ENCODE measurements around the gene SGMS1.
A peak's percentile ranks its signal among the peaks of the same experiment; 100 is the strongest.
"Not testable (repeated sequence)": the region's sequence is repeated elsewhere in the genome, so short reads cannot be mapped to it uniquely, and the experiment has no call there.

SGMS1 gene

GRCh38 chr10:50447691-50448090 lies 176.1 kb downstream of the SGMS1 start:
- no peak for DNase-seq

DNA sequence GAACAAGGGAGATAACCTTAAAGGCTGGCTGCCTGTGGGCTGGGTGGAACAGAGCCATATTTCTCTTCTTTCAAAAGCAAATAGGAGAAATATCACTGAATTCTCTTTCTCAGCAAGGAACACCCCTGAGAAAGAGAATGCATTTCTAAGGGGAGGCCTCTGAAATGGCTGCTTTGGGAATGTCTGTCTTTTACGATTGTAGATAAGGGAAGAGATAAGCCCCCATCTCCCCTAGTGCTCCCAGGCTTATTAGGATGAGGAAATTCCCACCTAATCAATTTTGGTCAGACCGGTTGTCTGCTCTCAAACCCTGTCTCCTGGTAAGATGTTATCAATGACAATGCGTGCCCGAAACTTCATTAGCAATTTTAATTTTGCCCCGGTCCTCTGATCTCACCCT lies 178.0 kb downstream of the SGMS1 start:
- not testable (repeated sequence) for DNase-seq

DNA sequence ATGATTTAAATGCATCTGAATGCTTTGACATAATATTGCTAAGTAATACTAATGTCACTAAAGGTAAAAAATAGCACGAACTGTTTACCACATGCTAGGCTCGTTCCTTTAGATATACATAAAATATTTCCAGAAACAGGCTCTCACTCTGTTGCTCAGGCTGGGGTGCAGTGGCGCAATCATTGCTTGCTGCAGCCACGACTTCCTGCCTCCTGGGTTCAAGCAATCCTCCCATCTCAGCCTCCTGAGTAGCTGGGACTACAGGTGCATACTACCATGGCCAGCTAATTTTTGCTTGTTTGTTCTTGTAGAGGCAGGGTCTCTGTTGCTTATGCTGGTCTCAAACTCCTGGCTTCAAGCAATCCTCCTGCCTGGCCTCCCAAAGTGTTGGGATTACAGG lies 183.3 kb downstream of the SGMS1 start:
- DNase-seq = no peak

GRCh38 chr10:50439806-50440205 lies 183.9 kb downstream of the SGMS1 start:
- no peak for DNase-seq

DNA sequence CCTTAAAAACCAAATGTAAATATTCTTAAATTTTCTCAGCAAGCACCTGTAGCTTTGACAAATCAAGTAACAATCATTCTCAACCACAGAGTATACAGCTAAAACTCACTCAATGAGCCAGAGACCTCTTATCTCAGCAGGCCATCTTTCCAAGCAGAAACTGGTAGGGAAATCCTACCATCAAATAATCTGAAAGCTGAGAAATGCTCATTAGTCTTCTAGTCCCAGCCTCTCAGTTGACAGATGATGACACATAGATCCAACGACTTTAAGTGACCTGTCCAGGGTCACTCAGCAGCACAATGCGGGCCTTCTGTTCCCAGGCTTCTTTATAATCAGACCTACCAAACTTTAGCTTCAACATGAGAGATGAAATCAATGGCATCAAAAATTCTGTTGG lies 184.6 kb downstream of the SGMS1 start:
- DNase-seq = no peak

- no peak for DNase-seq
Observed at GRCh38 chr10:50438049-50438936, 185.5 kb downstream of the SGMS1 start.

- DNase-seq = no peak
Observed at GRCh38 chr10:50437248-50437647, 186.5 kb downstream of the SGMS1 start.

GRCh38 chr10:50436805-50437204 lies 187.0 kb downstream of the SGMS1 start:
- no peak for DNase-seq

- DNase-seq = no peak
Observed at GRCh38 chr10:50432211-50433009, 191.3 kb downstream of the SGMS1 start.

DNA sequence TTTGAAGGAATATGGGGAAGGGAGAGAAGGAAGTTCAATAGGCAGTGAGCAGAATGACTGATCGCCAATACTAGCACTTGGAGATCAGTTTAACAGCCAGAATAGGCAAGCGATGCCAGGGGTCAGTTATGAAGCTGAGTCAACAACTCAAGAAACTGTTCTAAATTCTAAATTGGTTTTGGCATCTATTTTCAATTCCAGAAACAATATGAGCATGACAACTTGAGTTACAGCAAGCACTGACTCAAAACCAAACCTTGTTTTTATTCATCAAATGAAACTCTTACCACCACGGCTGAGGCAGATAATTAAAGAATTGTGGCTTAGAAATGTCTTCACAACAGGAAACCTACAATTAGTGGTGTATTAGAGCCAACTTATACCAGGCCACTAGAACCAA lies 192.0 kb downstream of the SGMS1 start:
- DNase-seq = no peak

- DNase-seq = no peak
Observed at GRCh38 chr10:50431133-50431532, 192.6 kb downstream of the SGMS1 start.

DNA sequence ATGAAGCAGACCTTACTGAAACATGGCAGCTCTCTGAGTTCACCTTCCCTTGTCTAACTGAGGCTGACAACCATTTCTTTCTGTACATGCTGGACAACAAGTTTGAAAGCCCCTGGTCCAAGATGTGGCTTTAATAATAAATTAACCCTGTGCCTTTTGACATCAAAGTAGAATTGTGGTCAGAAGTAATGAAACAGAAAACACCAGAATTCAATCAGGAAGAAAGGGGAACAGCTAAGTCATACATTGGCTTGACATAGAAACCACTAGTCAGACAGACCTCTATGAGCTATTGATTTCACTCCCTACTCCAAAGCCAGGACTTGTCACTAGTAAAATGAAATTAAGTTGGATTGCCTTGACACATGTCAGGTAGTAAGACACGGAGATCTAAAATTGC lies 197.3 kb downstream of the SGMS1 start:
- no peak for DNase-seq

DNA sequence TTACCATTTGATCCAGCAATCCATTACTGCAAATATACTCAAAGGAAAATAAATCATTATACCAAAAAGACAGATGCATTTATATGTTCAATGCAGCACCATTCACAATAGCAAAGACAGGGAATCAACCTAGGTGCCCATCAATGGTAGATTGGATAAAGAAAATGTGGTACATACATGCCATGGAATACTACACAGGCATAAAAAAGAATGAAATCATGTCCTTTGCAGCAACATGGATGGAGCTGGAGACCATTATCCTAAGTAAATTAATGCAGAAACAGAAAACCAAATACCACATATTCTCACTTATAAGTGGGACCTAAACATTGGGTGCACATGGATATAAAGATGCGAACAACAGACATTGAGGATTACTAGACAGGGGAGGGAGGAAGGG lies 198.5 kb downstream of the SGMS1 start:
- DNase-seq = not testable (repeated sequence)

DNA sequence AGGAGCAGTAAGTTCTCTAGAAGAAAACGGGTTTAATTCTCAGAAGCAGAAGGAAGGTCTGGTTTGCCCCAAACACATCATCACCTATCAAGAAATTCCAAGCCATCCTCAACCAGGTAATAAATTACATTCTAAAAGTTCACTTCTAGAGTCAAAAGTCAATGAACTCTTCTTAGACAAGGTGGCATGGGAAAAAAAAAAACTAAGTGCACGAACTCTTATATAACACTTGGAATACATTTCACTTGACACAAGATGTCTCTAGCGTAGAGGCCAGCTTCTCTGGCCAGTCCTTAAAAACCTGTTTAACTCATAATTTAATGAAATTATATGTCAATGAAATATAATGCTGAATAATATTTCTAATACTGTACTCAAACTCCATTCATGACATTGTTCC lies 200.3 kb downstream of the SGMS1 start:
- no peak for DNase-seq

DNA sequence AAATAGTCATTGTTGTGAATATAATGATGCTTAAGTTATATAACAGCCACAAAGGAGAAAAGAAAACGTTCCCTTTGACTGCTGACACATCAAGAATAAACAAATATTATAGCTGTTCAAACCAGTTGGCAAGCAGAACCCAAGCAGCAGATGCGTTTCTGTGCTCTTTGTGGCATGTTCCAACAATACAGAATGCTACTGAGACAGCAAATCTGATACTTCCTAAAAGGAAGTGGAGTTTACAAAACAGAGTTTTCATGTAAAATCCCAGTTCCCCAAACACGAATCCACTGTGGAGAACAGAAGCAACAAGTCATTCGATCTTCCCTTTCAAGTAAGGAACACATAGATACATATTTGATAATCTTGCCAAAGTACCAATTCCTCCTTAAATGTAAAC lies 201.5 kb downstream of the SGMS1 start:
- DNase-seq = no peak

DNA sequence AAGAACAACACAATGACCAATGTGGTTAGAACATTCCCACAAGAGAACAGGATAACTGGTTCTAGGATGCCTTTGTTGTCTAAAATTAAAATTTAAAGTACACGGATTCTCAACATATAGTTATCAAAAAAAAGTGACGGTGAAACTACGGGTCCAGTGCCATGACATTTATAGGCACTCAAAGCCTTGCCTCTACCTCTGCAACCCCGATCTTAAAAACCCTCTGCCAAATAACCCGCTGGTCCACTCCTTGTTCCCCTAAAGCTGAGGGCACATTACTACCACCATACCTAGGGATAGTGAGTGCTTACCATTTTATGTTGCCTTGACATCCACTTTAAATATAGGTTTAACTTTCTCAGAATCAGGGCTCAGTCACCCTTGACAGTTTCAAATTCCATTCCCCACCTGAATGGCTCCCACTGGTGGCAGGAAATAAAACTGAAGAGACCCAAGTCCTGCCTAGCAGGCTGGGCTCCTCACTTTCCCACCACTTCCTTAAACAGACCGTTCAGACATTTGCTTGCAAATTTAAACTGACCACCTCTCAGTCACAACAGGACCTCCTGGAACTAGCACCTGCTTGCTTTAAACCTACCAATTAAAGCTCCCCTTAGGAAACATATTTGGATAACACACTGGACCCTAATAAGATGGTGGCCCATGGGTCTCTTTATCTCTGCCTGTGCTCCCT lies 202.6 kb downstream of the SGMS1 start:
- DNase-seq = peak; percentile 14

GRCh38 chr10:50420196-50420595 lies 203.6 kb downstream of the SGMS1 start:
- DNase-seq = no peak

- no peak for DNase-seq
Observed at GRCh38 chr10:50419756-50420155, 204.0 kb downstream of the SGMS1 start.

- no peak for DNase-seq
Observed at GRCh38 chr10:50419091-50419490, 204.7 kb downstream of the SGMS1 start.

DNA sequence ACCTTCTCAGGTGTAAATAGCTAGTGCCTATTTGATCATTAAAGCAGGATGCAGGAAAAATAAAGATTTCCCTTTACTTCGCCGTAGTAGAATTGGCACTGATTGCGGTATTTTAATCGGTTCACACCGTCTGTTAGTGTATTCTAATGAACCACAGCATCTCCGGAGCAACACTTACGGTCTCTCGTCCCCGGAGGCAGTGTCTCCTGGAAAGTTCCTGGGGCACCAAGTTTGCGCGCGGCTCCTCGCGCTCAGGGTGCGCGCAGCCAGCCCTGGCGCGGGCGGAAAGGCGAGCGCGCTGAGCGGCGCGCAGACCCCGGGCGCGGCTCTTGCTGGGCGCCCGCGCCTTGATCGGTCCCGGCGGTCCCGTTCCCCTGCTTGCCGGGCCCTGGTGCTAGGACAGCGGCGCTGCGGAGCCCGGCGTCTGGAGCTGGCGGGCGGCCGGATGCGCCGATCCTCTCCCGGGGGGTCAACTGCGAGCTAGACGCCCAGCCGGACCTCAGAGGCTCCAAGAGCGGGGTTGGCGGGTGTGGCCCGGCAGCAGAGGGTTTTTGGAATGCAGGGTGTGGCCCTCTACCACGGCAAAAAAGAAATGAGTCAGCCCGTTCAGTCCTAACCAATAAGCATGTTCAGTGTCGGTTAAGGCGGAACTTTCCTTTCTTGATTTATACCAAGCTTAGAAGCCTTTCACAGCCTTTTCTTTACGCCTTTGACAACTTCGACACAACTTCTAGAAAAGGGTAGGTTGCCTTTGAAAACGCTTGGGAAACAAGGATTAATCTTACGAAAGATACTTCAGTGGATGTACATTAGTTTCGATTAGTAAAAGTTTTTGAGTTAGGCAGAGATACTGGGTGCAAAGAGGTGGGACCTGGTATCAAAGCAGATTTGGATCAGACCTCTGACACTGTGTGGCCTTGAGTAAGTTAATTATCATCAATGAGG lies 205.6 kb downstream of the SGMS1 start:
- peak; percentile 33 for DNase-seq

GRCh38 chr10:50417486-50417885 lies 206.3 kb downstream of the SGMS1 start:
- DNase-seq = no peak

GRCh38 chr10:50416881-50417280 lies 206.9 kb downstream of the SGMS1 start:
- no peak for DNase-seq

All from stimulated activated CD4-positive, alpha-beta T cell treated with anti-CD3 and anti-CD28 coated beads, Interleukin-4, amount 100 ng/mL, for 1 hour (primary cell).